Endodermal cell (in vitro differentiated cells): ENCODE data around the gene TAPT1. TPM values are rescaled to one million over a fixed set of nuclear protein-coding genes. Genes with fewer than 3 reads are reported as not detected.

Experiments
- DNase-seq: peaks from one replicate; pipeline ENCODE4 v3.0.0-alpha.2; 2017
- H3K27ac ChIP-seq: 2 replicates; pipeline ENCODE4 v1.5.1; 2013; ENCODE audit warnings: mild to moderate bottlenecking, low read depth, low read length, moderate library complexity
- H3K27me3 ChIP-seq: 2 replicates; pipeline ENCODE4 v1.6.1; 2013; ENCODE audit warnings: mild to moderate bottlenecking, low read length, moderate library complexity; ENCODE audit not compliant: insufficient read depth, control insufficient read depth, poor library complexity, severe bottlenecking
- H3K36me3 ChIP-seq: 2 replicates; pipeline ENCODE4 v1.7.0; 2013; ENCODE audit warnings: mild to moderate bottlenecking, low read length, moderate library complexity; ENCODE audit not compliant: control insufficient read depth, insufficient read depth
- H3K4me1 ChIP-seq: one replicate; pipeline ENCODE4 v1.7.0; 2013; ENCODE audit warnings: low read length; ENCODE audit not compliant: control insufficient read depth, insufficient read depth
- H3K4me3 ChIP-seq: 2 replicates; pipeline ENCODE4 v1.5.1; 2013; ENCODE audit warnings: mild to moderate bottlenecking, low read length, moderate library complexity
- H3K9ac ChIP-seq: 2 replicates; pipeline ENCODE4 v1.6.1; 2013; ENCODE audit warnings: mild to moderate bottlenecking, low read length, moderate library complexity; ENCODE audit not compliant: poor library complexity, severe bottlenecking; ENCODE audit errors: extremely low read depth
- H3K9me3 ChIP-seq: 2 replicates; pipeline ENCODE4 v1.6.1; 2013; ENCODE audit warnings: mild to moderate bottlenecking, low read length, moderate library complexity; ENCODE audit not compliant: control insufficient read depth
- H3K27ac Mint-ChIP-seq: 2 replicates; pipeline ENCODE4 v1.8.0; 2020; ENCODE audit warnings: mixed read lengths
- H3K27me3 Mint-ChIP-seq: 2 replicates; pipeline ENCODE4 v1.8.0; 2021; ENCODE audit warnings: mild to moderate bottlenecking, mixed read lengths; ENCODE audit not compliant: insufficient read depth
- H3K36me3 Mint-ChIP-seq: 2 replicates; pipeline ENCODE4 v1.8.0; 2020; ENCODE audit warnings: low read depth, mixed read lengths
- H3K4me1 Mint-ChIP-seq: 2 replicates; pipeline ENCODE4 v1.8.0; 2020; ENCODE audit warnings: mixed read lengths
- H3K4me3 Mint-ChIP-seq: 2 replicates; pipeline ENCODE4 v1.8.0; 2020; ENCODE audit warnings: mild to moderate bottlenecking, moderate library complexity, mixed read lengths
- H3K9me3 Mint-ChIP-seq: 2 replicates; pipeline ENCODE4 v1.8.0; 2020; ENCODE audit warnings: mild to moderate bottlenecking, mixed read lengths
- CTCF ChIP-seq: fragments of 200-600 bp; sonication (generic); conservative IDR thresholded peaks from 2 replicates; pipeline ENCODE4 v1.5.0; 2021; ENCODE audit warnings: antibody characterized with exemption, mild to moderate bottlenecking
- WGBS, 2 experiments: methylation state at CpG; one replicate each; pipeline versions ENCODE4 v1.1.5 to v1.1.7; 2013; ENCODE audit warnings: missing lambda C conversion rate in 2 of 2, mixed read lengths in 1 of 2; ENCODE audit not compliant: insufficient coverage in 1 of 2, insufficient read length in 1 of 2; 5-methylcytosine and 5-hydroxymethylcytosine counted together
- total RNA-seq, 2 donors: library from RNA; stranded (reverse); fragmentation: NEBNext Ultra II Directional in 1 of 2; extraction: Animal tissue kit (Norgen Biotek cat#: 25700) in 1 of 2; gene quantifications; 2 replicates in 1 of 2; 3 replicates in 1 of 2; pipeline ENCODE4 v1.2.1, GENCODE V29; 2021

The TAPT1 gene
- total RNA-seq, 2 donors from 2014 or later = 19.8 to 22.6 TPM

- H3K27ac ChIP-seq = no peak overlapping the region
- no peak overlapping the region for H3K4me3 ChIP-seq
- no peak for TF ChIP-seq CTCF
- Mint-ChIP-seq H3K4me1 (peaks cover 6% of the 10 kb centered on the region), H3K9me3 (no peaks in the 10 kb centered on the region), H3K4me3 (no peak overlapping the region), H3K36me3 (peaks cover 41% of the 10 kb centered on the region), H3K27me3 (no peaks in the 10 kb centered on the region), H3K27ac (no peak overlapping the region)
- DNase-seq = no peak
- no peaks in the 10 kb centered on the region for H3K9me3 ChIP-seq
- H3K9ac ChIP-seq = no peak overlapping the region
- 88 to 96% methylated on average over 2 to 4 of the region's 4 CpGs for WGBS, 2 experiments
- no peaks in the 10 kb centered on the region for H3K27me3 ChIP-seq
- H3K36me3 ChIP-seq = peaks cover 30% of the 10 kb centered on the region
- H3K4me1 ChIP-seq = peaks cover 6% of the 10 kb centered on the region
Measured at GRCh38 chr4:16162891-16163290, 63.4 kb downstream of the TAPT1 start.

GRCh38 chr4:16161851-16162408 lies 64.3 kb downstream of the TAPT1 start:
- H3K9me3 ChIP-seq = no peaks in the 10 kb centered on the region
- Mint-ChIP-seq H3K4me1 (peaks cover 10% of the 10 kb centered on the region), H3K36me3 (peaks cover 36% of the 10 kb centered on the region), H3K27ac (peak overlapping the region; percentile 27), H3K9me3 (no peaks in the 10 kb centered on the region), H3K27me3 (no peaks in the 10 kb centered on the region), H3K4me3 (no peak overlapping the region)
- H3K4me1 ChIP-seq = peaks cover 6% of the 10 kb centered on the region
- no peak overlapping the region for H3K4me3 ChIP-seq
- 95 to 97% methylated on average over 3 to 5 of the region's 6 CpGs for WGBS, 2 experiments
- DNase-seq = no peak
- H3K36me3 ChIP-seq = peaks cover 24% of the 10 kb centered on the region
- no peak overlapping the region for H3K9ac ChIP-seq
- no peak for TF ChIP-seq CTCF
- H3K27me3 ChIP-seq = no peaks in the 10 kb centered on the region
- no peak overlapping the region for H3K27ac ChIP-seq

- H3K4me1 Mint-ChIP-seq = peaks cover 10% of the 10 kb centered on the region
- no peaks in the 10 kb centered on the region for H3K27me3 Mint-ChIP-seq
- H3K4me3 Mint-ChIP-seq = no peak overlapping the region
- Histone ChIP-seq H3K36me3 (peaks cover 15% of the 10 kb centered on the region), H3K27ac (no peak overlapping the region), H3K9ac (no peak overlapping the region), H3K9me3 (no peaks in the 10 kb centered on the region), H3K4me3 (no peak overlapping the region), H3K4me1 (peaks cover 6% of the 10 kb centered on the region), H3K27me3 (no peaks in the 10 kb centered on the region)
- TF ChIP-seq CTCF = no peak
- 90 to 93% methylated on average over 2 to 3 of the region's 3 CpGs for WGBS, 2 experiments
- no peak for DNase-seq
- no peak overlapping the region for H3K27ac Mint-ChIP-seq
- peaks cover 23% of the 10 kb centered on the region for H3K36me3 Mint-ChIP-seq
- no peaks in the 10 kb centered on the region for H3K9me3 Mint-ChIP-seq
Measured at GRCh38 chr4:16160457-16160856, 65.8 kb downstream of the TAPT1 start.
